ENCODE measurements around the gene CSNK2B. TPM values are rescaled to one million over a fixed set of nuclear protein-coding genes. Genes with fewer than 3 reads are reported as not detected.

Gene CSNK2B
- total and polyA plus RNA-seq, 9 of the 15 experiments (the other 6 are each of a cell fraction or from before 2014, with no cell fraction given), result 120 to 1,126 (median 529) TPM

DNA sequence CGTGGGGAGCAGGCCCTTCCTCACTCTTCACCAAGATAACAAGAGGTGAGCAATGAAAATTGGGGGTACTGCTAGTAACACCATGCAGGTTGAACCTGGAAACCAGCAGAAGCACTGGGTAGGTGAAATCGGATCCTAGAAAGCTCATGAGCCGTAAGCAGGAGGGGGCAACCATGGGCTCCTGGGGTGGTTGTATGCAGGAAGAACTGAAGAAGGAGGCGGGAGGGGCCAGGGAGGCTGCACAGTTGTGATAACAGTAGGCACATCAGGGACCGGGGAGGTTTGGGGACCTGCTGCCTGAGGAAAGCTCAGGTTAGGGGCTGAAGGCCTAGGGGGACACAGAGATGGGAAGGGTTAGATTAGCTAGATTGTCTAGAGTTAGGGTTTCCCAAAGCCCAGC, 20.6 kb downstream of the CSNK2B start (continued):
- TF ChIP-seq EZH2 (IDR thresholded peaks at IDR 0.05; ENCODE audit: borderline replicate concordance, low read depth, low read length), result no peak
- TF ChIP-seq RBM25 (IDR thresholded peaks at IDR 0.05; ENCODE audit: low read depth, low read length, severe bottlenecking), result no peak
- peak; percentile 47; the same call in 1 of the 2 replicates for TF ChIP-seq FOXK1 (CRISPR knock-in tag; IDR thresholded peaks at IDR 0.05; ENCODE audit: borderline replicate concordance)
- TF ChIP-seq SIRT6 (IDR thresholded peaks at IDR 0.05; ENCODE audit: low read depth, low read length), result no peak
- peak; percentile 31; the same call in 1 of the 2 replicates for TF ChIP-seq JUND (IDR thresholded peaks at IDR 0.05; ENCODE audit: borderline replicate concordance, low read depth, low read length)
- TF ChIP-seq JUND (tag; IDR thresholded peaks at IDR 0.05; ENCODE audit: borderline replicate concordance, low read depth, low read length), result no peak; the same call in 2 of the 3 replicates
- TF ChIP-seq, protein P1, sequence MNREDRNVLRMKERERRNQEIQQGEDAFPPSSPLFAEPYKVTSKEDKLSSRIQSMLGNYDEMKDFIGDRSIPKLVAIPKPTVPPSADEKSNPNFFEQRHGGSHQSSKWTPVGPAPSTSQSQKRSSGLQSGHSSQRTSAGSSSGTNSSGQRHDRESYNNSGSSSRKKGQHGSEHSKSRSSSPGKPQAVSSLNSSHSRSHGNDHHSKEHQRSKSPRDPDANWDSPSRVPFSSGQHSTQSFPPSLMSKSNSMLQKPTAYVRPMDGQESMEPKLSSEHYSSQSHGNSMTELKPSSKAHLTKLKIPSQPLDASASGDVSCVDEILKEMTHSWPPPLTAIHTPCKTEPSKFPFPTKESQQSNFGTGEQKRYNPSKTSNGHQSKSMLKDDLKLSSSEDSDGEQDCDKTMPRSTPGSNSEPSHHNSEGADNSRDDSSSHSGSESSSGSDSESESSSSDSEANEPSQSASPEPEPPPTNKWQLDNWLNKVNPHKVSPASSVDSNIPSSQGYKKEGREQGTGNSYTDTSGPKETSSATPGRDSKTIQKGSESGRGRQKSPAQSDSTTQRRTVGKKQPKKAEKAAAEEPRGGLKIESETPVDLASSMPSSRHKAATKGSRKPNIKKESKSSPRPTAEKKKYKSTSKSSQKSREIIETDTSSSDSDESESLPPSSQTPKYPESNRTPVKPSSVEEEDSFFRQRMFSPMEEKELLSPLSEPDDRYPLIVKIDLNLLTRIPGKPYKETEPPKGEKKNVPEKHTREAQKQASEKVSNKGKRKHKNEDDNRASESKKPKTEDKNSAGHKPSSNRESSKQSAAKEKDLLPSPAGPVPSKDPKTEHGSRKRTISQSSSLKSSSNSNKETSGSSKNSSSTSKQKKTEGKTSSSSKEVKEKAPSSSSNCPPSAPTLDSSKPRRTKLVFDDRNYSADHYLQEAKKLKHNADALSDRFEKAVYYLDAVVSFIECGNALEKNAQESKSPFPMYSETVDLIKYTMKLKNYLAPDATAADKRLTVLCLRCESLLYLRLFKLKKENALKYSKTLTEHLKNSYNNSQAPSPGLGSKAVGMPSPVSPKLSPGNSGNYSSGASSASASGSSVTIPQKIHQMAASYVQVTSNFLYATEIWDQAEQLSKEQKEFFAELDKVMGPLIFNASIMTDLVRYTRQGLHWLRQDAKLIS (CRISPR knock-in tag; IDR thresholded peaks at IDR 0.05), result no peak
- TF ChIP-seq RBM17 (IDR thresholded peaks at IDR 0.05; ENCODE audit: borderline replicate concordance, low read depth, low read length), result no peak
- TF ChIP-seq ZNF57 (CRISPR knock-in tag; IDR thresholded peaks at IDR 0.05), result no peak
- TF ChIP-seq DMBX1 (CRISPR knock-in tag; IDR thresholded peaks at IDR 0.05; ENCODE audit: borderline replicate concordance), result 0 out of 2 replicates have a peak, but pooled peaks have one; percentile 52
- TF ChIP-seq ATF7 (IDR thresholded peaks at IDR 0.05), result no peak
- TF ChIP-seq HDAC3 (IDR thresholded peaks at IDR 0.05; ENCODE audit: borderline replicate concordance, partially characterized antibody), result no peak
- TF ChIP-seq ZKSCAN3 (CRISPR knock-in tag; IDR thresholded peaks at IDR 0.05), result no peak
- no peak for TF ChIP-seq HDAC8 (tag; IDR thresholded peaks at IDR 0.05)
- TF ChIP-seq, protein P2, sequence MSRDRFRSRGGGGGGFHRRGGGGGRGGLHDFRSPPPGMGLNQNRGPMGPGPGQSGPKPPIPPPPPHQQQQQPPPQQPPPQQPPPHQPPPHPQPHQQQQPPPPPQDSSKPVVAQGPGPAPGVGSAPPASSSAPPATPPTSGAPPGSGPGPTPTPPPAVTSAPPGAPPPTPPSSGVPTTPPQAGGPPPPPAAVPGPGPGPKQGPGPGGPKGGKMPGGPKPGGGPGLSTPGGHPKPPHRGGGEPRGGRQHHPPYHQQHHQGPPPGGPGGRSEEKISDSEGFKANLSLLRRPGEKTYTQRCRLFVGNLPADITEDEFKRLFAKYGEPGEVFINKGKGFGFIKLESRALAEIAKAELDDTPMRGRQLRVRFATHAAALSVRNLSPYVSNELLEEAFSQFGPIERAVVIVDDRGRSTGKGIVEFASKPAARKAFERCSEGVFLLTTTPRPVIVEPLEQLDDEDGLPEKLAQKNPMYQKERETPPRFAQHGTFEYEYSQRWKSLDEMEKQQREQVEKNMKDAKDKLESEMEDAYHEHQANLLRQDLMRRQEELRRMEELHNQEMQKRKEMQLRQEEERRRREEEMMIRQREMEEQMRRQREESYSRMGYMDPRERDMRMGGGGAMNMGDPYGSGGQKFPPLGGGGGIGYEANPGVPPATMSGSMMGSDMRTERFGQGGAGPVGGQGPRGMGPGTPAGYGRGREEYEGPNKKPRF (IDR thresholded peaks at IDR 0.05; ENCODE audit: low read depth, low read length), result no peak
- TF ChIP-seq BMI1 (IDR thresholded peaks at IDR 0.05; ENCODE audit: low read length), result no peak
- TF ChIP-seq, protein P3, sequence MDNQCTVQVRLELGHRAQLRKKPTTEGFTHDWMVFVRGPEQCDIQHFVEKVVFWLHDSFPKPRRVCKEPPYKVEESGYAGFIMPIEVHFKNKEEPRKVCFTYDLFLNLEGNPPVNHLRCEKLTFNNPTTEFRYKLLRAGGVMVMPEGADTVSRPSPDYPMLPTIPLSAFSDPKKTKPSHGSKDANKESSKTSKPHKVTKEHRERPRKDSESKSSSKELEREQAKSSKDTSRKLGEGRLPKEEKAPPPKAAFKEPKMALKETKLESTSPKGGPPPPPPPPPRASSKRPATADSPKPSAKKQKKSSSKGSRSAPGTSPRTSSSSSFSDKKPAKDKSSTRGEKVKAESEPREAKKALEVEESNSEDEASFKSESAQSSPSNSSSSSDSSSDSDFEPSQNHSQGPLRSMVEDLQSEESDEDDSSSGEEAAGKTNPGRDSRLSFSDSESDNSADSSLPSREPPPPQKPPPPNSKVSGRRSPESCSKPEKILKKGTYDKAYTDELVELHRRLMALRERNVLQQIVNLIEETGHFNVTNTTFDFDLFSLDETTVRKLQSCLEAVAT (IDR thresholded peaks at IDR 0.05), result 0 out of 4 replicates have a peak, but pooled peaks of 1 of the 2 experiments have one; percentile 12
- no peak for TF ChIP-seq MEIS2 (IDR thresholded peaks at IDR 0.05; ENCODE audit: partially characterized antibody)
- TF ChIP-seq SMAD2 (IDR thresholded peaks at IDR 0.05; ENCODE audit: low read depth, low read length), result no peak
- no peak for TF ChIP-seq TCFL5 (CRISPR knock-in tag; conservative IDR thresholded peaks at IDR 0.05)
- 0 out of 2 replicates have a peak, but pooled peaks have one; percentile 24 for TF ChIP-seq FOXP1 (CRISPR knock-in tag; IDR thresholded peaks at IDR 0.05)
- TF ChIP-seq ZNF778 (CRISPR knock-in tag; IDR thresholded peaks at IDR 0.05), result no peak
- no peak for TF ChIP-seq POLR3A (IDR thresholded peaks at IDR 0.05; ENCODE audit: borderline replicate concordance, extremely low read depth, insufficient read depth, insufficient read length)
